GM10266 (cell line): ENCODE results near the gene FBXO11.
A peak's percentile ranks its signal among the peaks of the same experiment; 100 is the strongest.

Source experiments
- DNase-seq: peaks from one replicate; pipeline ENCODE4 v3.0.0; 2012; ENCODE audit errors: extremely low spot score
- CTCF ChIP-seq: IDR thresholded peaks from 2 replicates; pipeline ENCODE4 v1.5.1; 2012; ENCODE audit warnings: mild to moderate bottlenecking, low read depth; ENCODE audit not compliant: control insufficient read depth, insufficient read depth; ENCODE audit errors: missing control alignments

The FBXO11 gene

GRCh38 chr2:47798631-47799030 is 107.7 kb downstream of the FBXO11 start:
- no peak for TF ChIP-seq CTCF
- DNase-seq: no peak

GRCh38 chr2:47796090-47796697 is 110.1 kb downstream of the FBXO11 start:
- no peak for DNase-seq
- no peak for TF ChIP-seq CTCF

- TF ChIP-seq CTCF: no peak
- DNase-seq: no peak
Measured at GRCh38 chr2:47785986-47786385, 120.3 kb downstream of the FBXO11 start.

- no peak for DNase-seq
- TF ChIP-seq CTCF: no peak
Measured at GRCh38 chr2:47784352-47784851, 121.9 kb downstream of the FBXO11 start.

- TF ChIP-seq CTCF: peak; percentile 31
- peak; percentile 89 for DNase-seq
Measured at GRCh38 chr2:47783486-47784351, 122.6 kb downstream of the FBXO11 start.

- TF ChIP-seq CTCF: no peak
- DNase-seq: peak; percentile 99
Measured at GRCh38 chr2:47782671-47783485, 123.4 kb downstream of the FBXO11 start, which contains the start of gene MSH6. MSH6 (plus strand) TSS chr2:47783145; CDS start chr2:47783234, 89 bp downstream.

- no peak for TF ChIP-seq CTCF
- no peak for DNase-seq
Measured at GRCh38 chr2:47782381-47782670, 124.0 kb downstream of the FBXO11 start.
